GM19397 (cell line): ENCODE results near the gene RBM44.

ENCODE experiments used
- ATAC-seq: cut with Tn5 transposase; IDR thresholded peaks from one replicate; pipeline ENCODE4 v1.9.1; 2021; ENCODE audit warnings: mild to moderate bottlenecking, moderate library complexity; ENCODE audit not compliant: unreplicated experiment

The RBM44 gene

GRCh38 chr2:237870126-237870525 is 71.5 kb downstream of the RBM44 start:
- no peak for ATAC-seq

- no peak for ATAC-seq
Observed at GRCh38 chr2:237870754-237871651, 72.4 kb downstream of the RBM44 start.

DNA sequence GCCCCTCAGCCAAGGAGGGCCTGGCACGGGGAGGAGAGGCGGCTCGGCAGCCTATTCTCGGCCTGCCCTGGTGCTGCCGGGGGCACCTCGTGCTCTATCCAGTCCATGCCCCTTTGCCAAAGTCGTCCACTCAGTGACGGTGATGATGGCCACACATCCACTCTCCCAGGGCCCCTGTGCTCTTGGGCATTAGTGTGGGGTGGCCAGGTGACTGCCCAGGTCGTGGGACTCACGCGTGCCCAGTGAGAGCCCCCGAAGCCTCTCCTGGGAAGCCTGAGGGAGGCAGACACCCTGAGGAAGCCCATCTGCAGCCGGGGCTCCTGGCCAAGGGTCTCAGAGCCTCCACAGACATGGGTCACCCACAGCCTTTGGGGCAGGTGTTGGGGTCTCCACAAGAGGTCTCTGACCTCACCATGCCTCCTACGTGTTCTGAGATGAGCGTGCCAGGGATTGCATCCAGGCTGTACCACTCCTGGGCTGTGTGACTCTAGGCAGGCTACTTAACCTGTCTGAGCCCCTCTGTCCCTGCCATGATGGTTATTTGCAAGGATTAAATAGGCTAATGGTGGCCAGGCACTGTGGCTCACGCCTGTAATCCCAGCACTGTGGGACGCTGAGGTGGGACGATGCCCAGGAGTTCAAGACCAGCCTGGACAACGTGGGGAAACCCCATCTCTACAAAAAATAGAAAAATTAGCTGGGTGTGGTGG is 73.8 kb downstream of the RBM44 start:
- ATAC-seq: no peak

GRCh38 chr2:237873421-237873831 is 74.8 kb downstream of the RBM44 start:
- ATAC-seq: no peak

GRCh38 chr2:237873897-237874551 is 75.4 kb downstream of the RBM44 start:
- no peak for ATAC-seq

DNA sequence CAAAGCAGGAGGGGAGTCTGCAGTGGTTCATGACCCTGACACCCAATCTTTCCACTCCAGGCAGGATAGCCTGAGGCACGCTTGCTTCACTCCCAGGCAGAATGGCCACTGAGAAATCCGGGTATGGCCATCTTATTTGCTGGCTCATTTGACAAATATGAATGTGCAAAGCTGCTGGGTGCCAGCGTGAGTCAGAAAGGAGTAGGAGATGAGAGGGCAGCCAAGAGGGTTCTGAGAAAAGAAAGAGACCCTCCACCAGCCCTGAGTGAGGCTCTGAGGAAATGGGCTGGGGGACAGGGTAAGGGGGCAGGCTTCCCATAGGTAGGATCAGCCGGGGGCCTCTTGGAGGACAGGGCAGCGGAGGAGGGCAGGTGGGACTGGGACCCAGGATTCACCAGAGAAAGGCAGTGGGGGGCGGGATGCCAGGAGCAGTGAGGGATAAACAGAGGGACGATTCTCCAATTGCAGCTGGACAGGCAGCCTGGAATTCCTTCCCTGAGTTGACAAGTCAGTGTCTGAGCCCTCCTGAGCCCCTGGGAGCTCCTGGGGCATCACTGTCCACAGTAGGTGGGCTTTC is 76.1 kb downstream of the RBM44 start:
- ATAC-seq: no peak

- no peak for ATAC-seq
Observed at GRCh38 chr2:237875256-237876060, 76.9 kb downstream of the RBM44 start.

- ATAC-seq: no peak
Observed at GRCh38 chr2:237876061-237876526, 77.5 kb downstream of the RBM44 start.

DNA sequence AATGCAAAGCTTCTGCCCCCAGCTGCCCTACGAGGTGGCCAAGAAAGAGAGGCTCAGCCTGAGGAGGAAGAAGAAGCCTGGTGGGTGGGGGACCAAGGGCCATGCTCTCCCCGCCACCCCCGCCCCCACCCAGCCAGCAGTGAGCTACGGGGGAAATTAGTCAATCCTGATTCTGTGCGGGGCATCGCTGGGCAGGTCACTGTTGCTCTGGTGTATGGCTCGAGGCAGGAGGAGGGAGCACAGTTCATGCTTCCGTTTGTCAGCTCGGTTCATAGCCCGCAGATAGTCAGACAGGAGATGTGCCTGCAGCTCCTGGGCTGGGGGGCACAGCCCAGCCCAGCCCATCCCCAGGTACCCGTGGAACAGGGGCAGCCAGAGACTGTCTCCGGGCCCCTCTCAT is 78.0 kb downstream of the RBM44 start:
- ATAC-seq: no peak

DNA sequence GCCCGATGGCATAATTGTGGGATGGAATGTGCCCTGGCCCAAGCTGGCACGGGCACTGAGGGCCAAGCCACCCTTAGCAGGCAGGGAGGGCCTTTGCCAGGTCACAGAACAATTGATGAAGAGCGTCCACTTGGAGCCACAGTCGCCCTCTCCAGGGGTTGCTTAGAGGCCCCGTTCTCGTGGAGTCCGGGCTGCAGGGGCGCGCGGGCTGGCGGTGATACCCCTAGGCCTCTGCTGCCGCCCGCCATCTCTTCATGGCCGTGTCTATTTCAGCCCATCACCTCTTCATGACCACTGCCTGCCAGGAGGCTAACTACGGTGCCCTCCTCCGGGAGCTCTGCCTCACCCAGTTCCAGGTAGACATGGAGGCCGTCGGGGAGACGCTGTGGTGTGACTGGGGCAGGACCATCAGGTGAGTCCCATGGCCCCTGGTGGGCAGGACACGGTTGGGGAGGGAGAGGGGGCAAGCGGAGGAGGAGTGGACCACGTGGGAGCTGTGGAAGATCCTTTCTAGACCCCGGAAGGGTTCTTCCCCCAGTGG is 78.4 kb downstream of the RBM44 start:
- no peak for ATAC-seq

- ATAC-seq: no peak
Observed at GRCh38 chr2:237877576-237878307, 79.2 kb downstream of the RBM44 start.

DNA sequence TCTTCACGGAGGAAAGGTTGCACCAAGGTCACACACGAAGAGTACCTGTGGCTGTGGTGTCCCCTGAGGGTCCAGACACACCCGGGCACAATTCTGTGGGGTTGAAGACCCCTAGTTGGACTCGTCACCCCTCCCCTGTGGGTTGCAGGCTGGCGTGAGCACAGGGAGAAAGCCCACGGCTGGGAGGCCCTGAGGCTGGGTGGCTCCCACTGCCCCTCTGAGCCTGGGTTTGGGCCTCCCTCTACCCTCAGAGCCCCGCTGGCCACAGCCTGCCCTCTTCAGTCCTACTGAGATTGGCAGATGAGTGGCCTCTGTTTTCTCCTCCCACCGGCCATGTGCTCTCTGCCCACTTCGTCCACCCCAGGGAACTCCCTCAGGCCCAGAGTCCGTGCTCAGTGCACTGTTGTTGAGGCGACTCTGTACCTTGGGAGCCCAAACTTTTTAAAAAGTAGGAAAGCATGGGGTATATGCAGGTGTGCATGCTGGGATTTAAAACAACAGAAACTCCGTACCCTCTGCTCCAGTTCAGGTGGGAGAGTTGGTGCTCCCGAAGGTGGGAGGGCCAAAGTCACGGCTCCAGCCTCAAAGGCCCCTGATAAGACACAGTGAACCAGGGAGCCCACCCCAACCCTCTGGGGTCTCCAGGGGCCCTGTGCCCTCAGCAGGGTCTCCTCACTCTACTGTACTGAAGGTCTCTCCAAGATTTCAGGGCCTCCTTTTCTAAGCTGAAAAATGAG is 79.9 kb downstream of the RBM44 start:
- no peak for ATAC-seq

- no peak for ATAC-seq
Observed at GRCh38 chr2:237879058-237879430, 80.5 kb downstream of the RBM44 start.

DNA sequence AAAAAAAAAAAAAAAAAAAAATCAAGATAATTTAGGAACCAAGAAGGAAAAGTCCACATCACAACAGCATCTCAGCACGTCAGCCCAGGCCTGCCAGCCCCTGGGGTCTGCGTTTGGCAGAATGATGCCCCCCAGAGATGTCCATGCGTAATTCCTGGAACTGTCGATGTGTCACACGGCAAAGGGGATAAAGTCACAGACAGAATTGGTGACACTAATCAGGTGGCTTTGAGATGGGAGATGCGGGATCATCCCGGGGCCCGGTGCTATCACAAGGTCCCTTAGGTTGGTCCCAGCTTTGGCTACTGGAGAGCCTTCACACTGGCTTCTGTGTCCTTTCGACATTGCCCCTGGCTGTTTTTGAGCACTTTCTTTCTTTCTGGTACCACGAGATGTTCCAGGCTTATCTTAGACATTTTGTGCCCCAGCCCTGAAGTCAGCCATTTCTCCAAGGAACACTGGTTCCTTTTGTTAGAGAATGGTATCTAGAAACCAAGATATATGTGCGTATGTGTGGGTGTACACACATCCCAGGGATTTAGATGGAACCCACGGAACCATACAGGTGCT is 81.5 kb downstream of the RBM44 start:
- ATAC-seq: no peak

- no peak for ATAC-seq
Observed at GRCh38 chr2:237882510-237883481, 84.2 kb downstream of the RBM44 start.

GRCh38 chr2:237883951-237884446 is 85.4 kb downstream of the RBM44 start:
- no peak for ATAC-seq

DNA sequence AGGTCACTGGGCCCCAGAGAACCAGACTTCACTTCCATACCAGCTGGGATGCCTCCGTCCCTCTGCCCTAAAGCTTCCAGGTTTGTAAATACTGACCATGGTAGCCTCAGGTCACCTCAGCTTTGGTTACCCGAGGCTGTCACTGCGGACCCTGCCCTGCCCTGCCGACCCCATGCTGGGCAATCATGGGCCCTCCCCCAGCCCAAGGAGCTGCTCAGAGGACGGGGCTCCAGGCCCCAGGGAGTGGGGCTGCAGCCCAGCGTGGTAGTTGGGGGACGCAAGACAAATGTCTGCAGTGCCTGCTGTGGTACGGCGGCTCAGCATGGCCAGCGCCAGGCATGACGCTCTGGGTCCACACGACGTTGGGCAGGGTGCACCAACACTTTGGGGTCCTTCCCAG is 86.1 kb downstream of the RBM44 start:
- ATAC-seq: no peak
